ENCODE data around the gene EARS2. TPM values are rescaled to one million over a fixed set of nuclear protein-coding genes. Genes with fewer than 3 reads are reported as not detected.

The EARS2 gene
- total and polyA plus RNA-seq, 9 of the 15 experiments (the other 6 are each of a cell fraction or from before 2014, with no cell fraction given), result 17.6 to 58.6 (median 36.3) TPM

DNA sequence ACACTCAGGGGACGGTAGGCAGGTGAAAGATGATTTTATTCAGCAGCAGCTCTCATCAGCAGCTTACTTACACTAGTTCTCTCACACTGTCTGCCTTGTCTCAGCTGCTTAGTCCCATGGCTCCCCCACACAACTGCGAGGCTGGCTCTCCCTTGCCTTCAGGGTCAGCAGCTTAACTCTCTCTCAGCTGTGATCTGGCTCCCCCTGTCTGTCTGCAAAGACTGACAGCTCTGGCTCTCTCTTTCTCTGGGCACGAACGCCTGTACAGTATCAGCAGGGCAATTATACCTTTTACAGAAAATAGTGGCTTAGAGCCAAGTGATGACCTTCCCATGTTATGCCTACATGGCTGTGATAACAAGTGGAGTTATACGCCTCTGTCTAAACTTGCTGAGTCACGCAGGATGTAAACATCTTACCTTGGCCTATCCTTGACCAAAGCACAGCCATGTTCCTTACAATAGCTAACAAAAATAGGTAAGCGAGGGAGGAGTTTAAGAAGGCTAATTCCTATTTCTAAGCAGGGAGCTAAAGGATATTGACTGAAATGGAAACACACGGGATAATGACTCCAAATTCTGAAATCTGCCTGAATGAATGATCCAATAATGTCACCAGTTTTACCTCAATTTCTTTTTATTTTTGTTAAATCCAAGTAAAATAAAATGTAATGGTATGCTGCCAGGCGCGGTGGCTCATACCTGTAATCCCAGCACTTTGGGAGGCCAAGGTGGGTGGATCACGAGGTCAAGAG, 40.0 kb upstream of the EARS2 start (continued):
- TF ChIP-seq PTBP1 (IDR thresholded peaks at IDR 0.05; ENCODE audit: low read depth, low read length), result no peak
- TF ChIP-seq MEF2A (IDR thresholded peaks at IDR 0.05; ENCODE audit: control insufficient read depth, low read depth, low read length), result no peak
- TF ChIP-seq CREM (IDR thresholded peaks at IDR 0.05; ENCODE audit: low read depth), result peak; percentile 56
- peak; percentile 95 for TF ChIP-seq ZNF444 (CRISPR knock-in tag; IDR thresholded peaks at IDR 0.05)
- TF ChIP-seq, protein P1, sequence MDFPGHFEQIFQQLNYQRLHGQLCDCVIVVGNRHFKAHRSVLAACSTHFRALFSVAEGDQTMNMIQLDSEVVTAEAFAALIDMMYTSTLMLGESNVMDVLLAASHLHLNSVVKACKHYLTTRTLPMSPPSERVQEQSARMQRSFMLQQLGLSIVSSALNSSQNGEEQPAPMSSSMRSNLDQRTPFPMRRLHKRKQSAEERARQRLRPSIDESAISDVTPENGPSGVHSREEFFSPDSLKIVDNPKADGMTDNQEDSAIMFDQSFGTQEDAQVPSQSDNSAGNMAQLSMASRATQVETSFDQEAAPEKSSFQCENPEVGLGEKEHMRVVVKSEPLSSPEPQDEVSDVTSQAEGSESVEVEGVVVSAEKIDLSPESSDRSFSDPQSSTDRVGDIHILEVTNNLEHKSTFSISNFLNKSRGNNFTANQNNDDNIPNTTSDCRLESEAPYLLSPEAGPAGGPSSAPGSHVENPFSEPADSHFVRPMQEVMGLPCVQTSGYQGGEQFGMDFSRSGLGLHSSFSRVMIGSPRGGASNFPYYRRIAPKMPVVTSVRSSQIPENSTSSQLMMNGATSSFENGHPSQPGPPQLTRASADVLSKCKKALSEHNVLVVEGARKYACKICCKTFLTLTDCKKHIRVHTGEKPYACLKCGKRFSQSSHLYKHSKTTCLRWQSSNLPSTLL (IDR thresholded peaks at IDR 0.05), result no peak
- peak; percentile 60 to 91; a peak in 3 of 4 replicates for TF ChIP-seq ARNT (IDR thresholded peaks at IDR 0.05)
- TF ChIP-seq POLR2AphosphoS5 (IDR thresholded peaks at IDR 0.05; ENCODE audit: control insufficient read depth, insufficient read depth, low read depth, low read length), result peak; percentile 51; the same call in 1 of the 2 replicates
- TF ChIP-seq DACH1 (IDR thresholded peaks at IDR 0.05; ENCODE audit: partially characterized antibody), result peak; percentile 80
- TF ChIP-seq, protein P2, sequence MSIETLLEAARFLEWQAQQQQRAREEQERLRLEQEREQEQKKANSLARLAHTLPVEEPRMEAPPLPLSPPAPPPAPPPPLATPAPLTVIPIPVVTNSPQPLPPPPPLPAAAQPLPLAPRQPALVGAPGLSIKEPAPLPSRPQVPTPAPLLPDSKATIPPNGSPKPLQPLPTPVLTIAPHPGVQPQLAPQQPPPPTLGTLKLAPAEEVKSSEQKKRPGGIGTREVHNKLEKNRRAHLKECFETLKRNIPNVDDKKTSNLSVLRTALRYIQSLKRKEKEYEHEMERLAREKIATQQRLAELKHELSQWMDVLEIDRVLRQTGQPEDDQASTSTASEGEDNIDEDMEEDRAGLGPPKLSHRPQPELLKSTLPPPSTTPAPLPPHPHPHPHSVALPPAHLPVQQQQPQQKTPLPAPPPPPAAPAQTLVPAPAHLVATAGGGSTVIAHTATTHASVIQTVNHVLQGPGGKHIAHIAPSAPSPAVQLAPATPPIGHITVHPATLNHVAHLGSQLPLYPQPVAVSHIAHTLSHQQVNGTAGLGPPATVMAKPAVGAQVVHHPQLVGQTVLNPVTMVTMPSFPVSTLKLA (conservative IDR thresholded peaks at IDR 0.05), result peak; percentile 66 to 67
- TF ChIP-seq FOS (IDR thresholded peaks at IDR 0.05; ENCODE audit: extremely low read depth, insufficient read length), result no peak
- TF ChIP-seq NONO (IDR thresholded peaks at IDR 0.05; ENCODE audit: low read depth in 2 of 2, low read length in 1 of 2), result no peak
- TF ChIP-seq ZNF717 (CRISPR knock-in tag; IDR thresholded peaks at IDR 0.05), result peak; percentile 94
- TF ChIP-seq TEAD4 (IDR thresholded peaks at IDR 0.05; ENCODE audit: low read length), result peak; percentile 18; the same call in 1 of the 2 replicates
- TF ChIP-seq TEAD4 (CRISPR knock-in tag; IDR thresholded peaks at IDR 0.05; ENCODE audit: borderline replicate concordance), result no peak
- TF ChIP-seq, protein P3, sequence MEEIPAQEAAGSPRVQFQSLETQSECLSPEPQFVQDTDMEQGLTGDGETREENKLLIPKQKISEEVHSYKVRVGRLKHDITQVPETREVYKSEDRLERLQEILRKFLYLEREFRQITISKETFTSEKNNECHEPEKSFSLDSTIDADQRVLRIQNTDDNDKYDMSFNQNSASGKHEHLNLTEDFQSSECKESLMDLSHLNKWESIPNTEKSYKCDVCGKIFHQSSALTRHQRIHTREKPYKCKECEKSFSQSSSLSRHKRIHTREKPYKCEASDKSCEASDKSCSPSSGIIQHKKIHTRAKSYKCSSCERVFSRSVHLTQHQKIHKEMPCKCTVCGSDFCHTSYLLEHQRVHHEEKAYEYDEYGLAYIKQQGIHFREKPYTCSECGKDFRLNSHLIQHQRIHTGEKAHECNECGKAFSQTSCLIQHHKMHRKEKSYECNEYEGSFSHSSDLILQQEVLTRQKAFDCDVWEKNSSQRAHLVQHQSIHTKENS (CRISPR knock-in tag; IDR thresholded peaks at IDR 0.05), result 0 out of 2 replicates have a peak, but pooled peaks have one; percentile 61
- TF ChIP-seq, protein P4, sequence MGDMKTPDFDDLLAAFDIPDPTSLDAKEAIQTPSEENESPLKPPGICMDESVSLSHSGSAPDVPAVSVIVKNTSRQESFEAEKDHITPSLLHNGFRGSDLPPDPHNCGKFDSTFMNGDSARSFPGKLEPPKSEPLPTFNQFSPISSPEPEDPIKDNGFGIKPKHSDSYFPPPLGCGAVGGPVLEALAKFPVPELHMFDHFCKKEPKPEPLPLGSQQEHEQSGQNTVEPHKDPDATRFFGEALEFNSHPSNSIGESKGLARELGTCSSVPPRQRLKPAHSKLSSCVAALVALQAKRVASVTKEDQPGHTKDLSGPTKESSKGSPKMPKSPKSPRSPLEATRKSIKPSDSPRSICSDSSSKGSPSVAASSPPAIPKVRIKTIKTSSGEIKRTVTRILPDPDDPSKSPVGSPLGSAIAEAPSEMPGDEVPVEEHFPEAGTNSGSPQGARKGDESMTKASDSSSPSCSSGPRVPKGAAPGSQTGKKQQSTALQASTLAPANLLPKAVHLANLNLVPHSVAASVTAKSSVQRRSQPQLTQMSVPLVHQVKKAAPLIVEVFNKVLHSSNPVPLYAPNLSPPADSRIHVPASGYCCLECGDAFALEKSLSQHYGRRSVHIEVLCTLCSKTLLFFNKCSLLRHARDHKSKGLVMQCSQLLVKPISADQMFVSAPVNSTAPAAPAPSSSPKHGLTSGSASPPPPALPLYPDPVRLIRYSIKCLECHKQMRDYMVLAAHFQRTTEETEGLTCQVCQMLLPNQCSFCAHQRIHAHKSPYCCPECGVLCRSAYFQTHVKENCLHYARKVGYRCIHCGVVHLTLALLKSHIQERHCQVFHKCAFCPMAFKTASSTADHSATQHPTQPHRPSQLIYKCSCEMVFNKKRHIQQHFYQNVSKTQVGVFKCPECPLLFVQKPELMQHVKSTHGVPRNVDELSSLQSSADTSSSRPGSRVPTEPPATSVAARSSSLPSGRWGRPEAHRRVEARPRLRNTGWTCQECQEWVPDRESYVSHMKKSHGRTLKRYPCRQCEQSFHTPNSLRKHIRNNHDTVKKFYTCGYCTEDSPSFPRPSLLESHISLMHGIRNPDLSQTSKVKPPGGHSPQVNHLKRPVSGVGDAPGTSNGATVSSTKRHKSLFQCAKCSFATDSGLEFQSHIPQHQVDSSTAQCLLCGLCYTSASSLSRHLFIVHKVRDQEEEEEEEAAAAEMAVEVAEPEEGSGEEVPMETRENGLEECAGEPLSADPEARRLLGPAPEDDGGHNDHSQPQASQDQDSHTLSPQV (IDR thresholded peaks at IDR 0.05), result peak; percentile 100
- peak; percentile 92 for TF ChIP-seq ZNF707 (CRISPR knock-in tag; conservative IDR thresholded peaks at IDR 0.05)
- TF ChIP-seq FOXK1 (CRISPR knock-in tag; IDR thresholded peaks at IDR 0.05; ENCODE audit: borderline replicate concordance), result no peak
- no peak for TF ChIP-seq TAL1 (IDR thresholded peaks at IDR 0.05)
